NK-92 (cell line): ENCODE results near the gene FAM204A.

Source experiments
- DNase-seq: peaks from one replicate; lab custom pipeline; 2025; ENCODE audit not compliant: unreplicated experiment; lab: John Stamatoyannopoulos, UW

The FAM204A gene

GRCh38 chr10:118332948-118333710, 9.0 kb downstream of the FAM204A start:
- DNase-seq: no peak

GRCh38 chr10:118332236-118332635, 9.9 kb downstream of the FAM204A start:
- no peak for DNase-seq

- no peak for DNase-seq
Measured at GRCh38 chr10:118330295-118331076, 11.6 kb downstream of the FAM204A start.

GRCh38 chr10:118324140-118324539, 18.0 kb downstream of the FAM204A start:
- no peak for DNase-seq

- no peak for DNase-seq
Measured at GRCh38 chr10:118321724-118322575, 20.2 kb downstream of the FAM204A start.

GRCh38 chr10:118315629-118316028, 26.5 kb downstream of the FAM204A start:
- no peak for DNase-seq

GRCh38 chr10:118314882-118315281, 27.2 kb downstream of the FAM204A start:
- DNase-seq: no peak

GRCh38 chr10:118311505-118311904, 30.6 kb downstream of the FAM204A start:
- DNase-seq: no peak

- no peak for DNase-seq
Measured at GRCh38 chr10:118310822-118311221, 31.3 kb downstream of the FAM204A start.

- no peak for DNase-seq
Measured at GRCh38 chr10:118309911-118310310, 32.2 kb downstream of the FAM204A start.

- DNase-seq: no peak
Measured at GRCh38 chr10:118308664-118309063, 33.5 kb downstream of the FAM204A start.

- DNase-seq: no peak
Measured at GRCh38 chr10:118307859-118308258, 34.3 kb downstream of the FAM204A start.

GRCh38 chr10:118307220-118307619, 34.9 kb downstream of the FAM204A start:
- no peak for DNase-seq

- DNase-seq: no peak
Measured at GRCh38 chr10:118305730-118306129, 36.4 kb downstream of the FAM204A start.

GRCh38 chr10:118304521-118304920, 37.6 kb downstream of the FAM204A start:
- DNase-seq: no peak

- no peak for DNase-seq
Measured at GRCh38 chr10:118301211-118301610, 40.9 kb downstream of the FAM204A start.

GRCh38 chr10:118300320-118300719, 41.8 kb downstream of the FAM204A start:
- DNase-seq: no peak

- no peak for DNase-seq
Measured at GRCh38 chr10:118298787-118299186, 43.3 kb downstream of the FAM204A start.

- DNase-seq: no peak
Measured at GRCh38 chr10:118291122-118291521, 51.0 kb downstream of the FAM204A start.

GRCh38 chr10:118290471-118290995, 51.6 kb downstream of the FAM204A start:
- no peak for DNase-seq
